ENCODE measurements around the gene TUBD1. TPM values are rescaled to one million over a fixed set of nuclear protein-coding genes. Genes with fewer than 3 reads are reported as not detected.
"Not testable (repeated sequence)": the region's sequence is repeated elsewhere in the genome, so short reads cannot be mapped to it uniquely, and the experiment has no call there.

Gene TUBD1
- total RNA-seq, 2 experiments from 2014 or later: 16.5 to 21.1 TPM

DNA sequence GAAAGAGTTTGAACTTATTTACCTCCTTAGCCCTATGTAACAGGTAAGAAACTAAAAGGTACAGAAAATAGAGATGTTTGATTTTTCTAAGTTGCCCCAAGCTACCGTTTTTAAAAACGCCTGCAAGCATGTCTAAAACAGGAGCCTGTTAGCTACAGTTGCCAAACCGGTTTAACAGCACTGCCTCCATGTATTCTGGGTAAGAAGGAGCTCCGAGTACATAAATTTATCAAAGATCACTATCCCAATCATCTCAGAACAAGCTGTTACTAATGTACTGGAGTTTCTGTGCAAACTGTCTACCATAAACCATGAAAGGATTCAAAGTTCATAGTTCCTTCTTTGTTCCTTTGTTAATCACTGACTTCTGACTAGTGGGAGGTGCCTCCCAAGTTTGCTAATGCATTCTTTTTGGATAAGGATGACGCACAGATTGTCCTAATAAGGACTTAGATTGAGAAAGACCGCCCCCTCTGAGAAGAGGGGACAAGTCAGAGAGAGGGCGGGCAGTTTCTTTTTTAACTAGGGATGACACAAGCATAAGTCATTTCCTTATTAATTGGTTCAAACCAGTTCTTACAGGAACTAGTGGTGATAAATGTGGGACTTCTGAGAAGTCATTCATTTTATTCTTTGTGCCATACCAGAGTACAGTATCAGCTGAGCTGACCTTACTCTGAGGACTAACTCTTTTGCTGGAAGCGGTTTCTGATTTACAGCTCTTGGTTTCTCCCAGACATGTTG is 55.3 kb downstream of the TUBD1 start:
- Mint-ChIP-seq H3K36me3 (peaks cover 40% of the 10 kb centered on the region), H3K4me1 (peaks cover 33% of the 10 kb centered on the region), H3K27me3 (no peaks in the 10 kb centered on the region), H3K9me3 (no peaks in the 10 kb centered on the region), H3K27ac (peak overlapping the region; percentile 94), H3K4me3 (peak overlapping the region; percentile 90)
- POLR2A ChIA-PET: interaction anchor here (0.6 to 9.2 kb wide), 24 partner anchors 9 to 1498 kb away, joined by 3 to 189 read pairs (median 4); partner anchors contain the start of genes PRR11, RNFT1, RPS6KB1 and SKA2
- ATAC-seq (ENCODE audit: low read depth) (peak; percentile 93), DNase-seq (no peak)

DNA sequence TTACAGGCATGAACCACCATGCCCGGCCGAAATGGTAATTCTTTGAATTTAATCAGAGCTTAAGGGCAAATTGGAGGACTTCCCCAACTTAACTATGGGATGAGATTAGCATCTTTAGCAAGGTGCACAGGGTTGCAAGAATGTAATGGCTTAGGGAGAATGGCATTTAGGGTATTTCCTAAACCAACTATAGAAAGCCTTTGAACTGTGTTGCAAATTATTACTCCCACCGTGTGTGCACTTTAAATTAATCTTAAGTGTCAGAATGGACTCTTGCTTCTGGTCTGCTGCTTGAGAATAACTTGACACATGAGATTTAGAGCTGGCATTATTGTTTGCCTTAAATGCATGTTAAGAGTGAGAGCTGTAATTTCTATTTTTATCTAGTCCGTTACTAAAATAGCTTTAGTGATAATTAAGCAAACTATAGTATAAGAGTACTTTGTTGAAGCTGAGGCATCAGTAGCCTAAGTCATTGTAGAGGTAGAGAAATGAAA is 59.8 kb downstream of the TUBD1 start:
- POLR2A ChIA-PET: interaction anchor here (0.5 to 8.9 kb wide), 3 partner anchors 11 to 46 kb away, joined by 4 to 102 read pairs (median 6); no protein-coding TSS in a partner anchor
- Mint-ChIP-seq H3K4me1 (peaks cover 57% of the 10 kb centered on the region), H3K27me3 (no peaks in the 10 kb centered on the region), H3K9me3 (no peaks in the 10 kb centered on the region), H3K36me3 (peaks cover 1% of the 10 kb centered on the region), H3K4me3 (no peak overlapping the region), H3K27ac (peak overlapping the region; percentile 45)
- DNase-seq: no peak
- no peak for ATAC-seq (ENCODE audit: low read depth)

DNA sequence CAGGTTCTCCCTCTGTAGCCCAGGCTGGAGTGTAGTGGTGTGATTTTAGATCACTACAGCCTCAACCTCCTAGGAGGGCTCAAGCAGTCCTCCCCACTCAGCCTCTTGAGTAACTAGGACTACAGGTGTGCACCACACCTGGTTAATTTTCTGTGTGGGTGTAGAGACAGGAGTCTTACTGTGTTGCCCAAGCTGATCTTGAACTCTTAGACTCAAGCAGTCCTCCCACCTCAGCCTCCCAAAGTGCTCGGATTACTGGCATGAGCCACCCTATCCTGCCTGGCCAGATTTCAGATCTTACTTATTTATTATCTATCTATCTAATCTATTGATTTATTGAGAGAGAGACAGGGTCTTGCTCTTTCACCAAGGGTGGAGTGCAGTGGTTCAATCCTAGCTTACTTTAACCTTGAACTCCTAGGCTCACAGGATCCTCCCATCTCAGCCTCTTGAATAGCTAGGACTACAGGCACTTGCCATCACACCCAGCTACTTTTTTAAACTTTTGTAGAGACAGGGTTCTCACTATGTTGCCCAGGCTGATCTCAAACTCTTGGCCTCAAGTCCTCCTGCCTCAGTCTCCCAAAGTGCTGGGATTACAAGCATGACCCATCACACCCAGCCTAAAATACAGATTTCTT is 61.8 kb downstream of the TUBD1 start:
- POLR2A ChIA-PET: interaction anchor here (1.4 to 8.9 kb wide), 3 partner anchors 9 to 44 kb away, joined by 6 to 158 read pairs (median 102); no protein-coding TSS in a partner anchor
- H3K27ac Mint-ChIP-seq: peak overlapping the region; percentile 96
- DNase-seq (no peak), ATAC-seq (ENCODE audit: low read depth) (no peak)
- peaks cover 61% of the 10 kb centered on the region for H3K4me1 Mint-ChIP-seq
- peak overlapping the region; percentile 51 for H3K4me3 Mint-ChIP-seq
- no peaks in the 10 kb centered on the region for H3K9me3 Mint-ChIP-seq
- H3K36me3 Mint-ChIP-seq: peaks cover 3% of the 10 kb centered on the region
- H3K27me3 Mint-ChIP-seq: no peaks in the 10 kb centered on the region

DNA sequence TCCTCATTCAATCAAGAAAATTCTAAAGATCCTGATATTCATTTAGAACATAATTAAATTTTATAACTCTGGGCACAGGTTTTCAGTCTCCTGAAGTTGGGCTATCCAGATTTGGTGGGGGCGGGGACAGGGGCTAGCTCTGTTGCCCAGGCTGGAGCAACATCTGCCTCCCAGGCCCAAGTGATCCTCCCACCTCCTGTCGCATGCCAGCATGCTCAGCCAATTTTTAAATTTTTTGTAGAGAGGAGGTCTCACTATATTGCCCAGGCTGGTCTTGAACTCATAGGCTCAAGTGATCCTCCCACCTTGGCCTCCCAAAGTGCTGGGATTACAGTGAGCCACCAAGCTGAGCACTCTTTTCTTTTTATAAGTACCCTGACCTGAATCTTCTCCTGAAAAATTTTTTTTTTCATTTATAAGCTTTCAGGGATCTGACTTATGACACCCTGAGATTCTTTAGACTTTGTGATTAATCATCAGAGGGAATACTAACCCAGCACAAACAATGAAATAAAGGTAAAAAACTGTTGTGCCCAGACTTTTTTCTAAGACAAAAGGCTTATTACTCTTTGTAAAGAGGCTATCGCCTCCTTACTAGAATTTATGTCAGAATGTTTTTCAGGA is 62.6 kb downstream of the TUBD1 start:
- ATAC-seq (ENCODE audit: low read depth): no peak
- H3K27ac Mint-ChIP-seq: peak overlapping the region; percentile 96
- H3K4me3 Mint-ChIP-seq: peak overlapping the region; percentile 82
- no peak for DNase-seq
- no peaks in the 10 kb centered on the region for H3K9me3 Mint-ChIP-seq
- POLR2A ChIA-PET: interaction anchor here (1.0 to 8.9 kb wide), 3 partner anchors 9 to 76 kb away, joined by 3 to 158 read pairs (median 102); no protein-coding TSS in a partner anchor
- H3K27me3 Mint-ChIP-seq: no peaks in the 10 kb centered on the region
- H3K36me3 Mint-ChIP-seq: peaks cover 5% of the 10 kb centered on the region
- peaks cover 66% of the 10 kb centered on the region for H3K4me1 Mint-ChIP-seq

DNA sequence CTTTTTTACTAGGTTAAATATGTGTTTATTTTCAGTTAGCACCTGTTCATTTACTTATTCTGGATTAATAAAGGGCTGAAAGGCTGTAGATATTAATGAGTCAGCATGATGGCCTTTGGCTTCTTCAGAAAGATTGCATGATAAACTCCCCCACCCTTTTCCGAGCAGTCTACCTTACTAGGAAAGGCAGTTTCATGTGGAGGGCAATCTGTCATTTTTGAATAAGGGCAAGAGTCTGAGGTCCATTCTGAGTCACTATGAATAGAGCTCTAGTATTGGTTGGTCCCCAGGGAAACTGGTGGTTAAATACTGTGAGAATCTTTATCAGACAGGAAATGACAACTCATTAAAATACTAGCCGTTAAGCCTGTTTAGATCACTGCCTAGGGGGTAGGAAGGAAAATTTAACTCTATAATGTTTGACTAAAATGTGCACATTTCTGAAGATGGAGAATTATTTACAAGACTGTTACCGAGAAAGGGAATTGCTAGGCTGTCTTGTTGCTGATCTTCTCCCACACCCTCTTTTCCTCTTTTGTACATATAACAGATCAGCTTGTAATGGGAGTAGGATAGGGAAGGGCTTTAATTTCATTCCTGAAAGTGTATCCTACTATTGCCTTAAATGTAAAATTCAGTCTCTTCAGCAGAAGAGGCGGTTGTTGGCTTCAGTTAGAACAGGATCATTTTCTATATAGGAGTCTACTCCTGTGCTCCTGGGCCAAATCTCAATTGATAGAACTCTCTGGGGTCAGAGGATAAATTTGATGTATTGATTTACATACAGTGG is 63.3 kb downstream of the TUBD1 start:
- Mint-ChIP-seq H3K4me1 (peaks cover 66% of the 10 kb centered on the region), H3K36me3 (peaks cover 5% of the 10 kb centered on the region), H3K27ac (peak overlapping the region; percentile 96), H3K27me3 (no peaks in the 10 kb centered on the region), H3K4me3 (peak overlapping the region; percentile 82), H3K9me3 (no peaks in the 10 kb centered on the region)
- ATAC-seq (ENCODE audit: low read depth): peak; percentile 88
- DNase-seq: no peak
- POLR2A ChIA-PET: interaction anchor here (0.5 to 8.9 kb wide), 6 partner anchors 10 to 76 kb away, joined by 3 to 158 read pairs (median 4); no protein-coding TSS in a partner anchor

DNA sequence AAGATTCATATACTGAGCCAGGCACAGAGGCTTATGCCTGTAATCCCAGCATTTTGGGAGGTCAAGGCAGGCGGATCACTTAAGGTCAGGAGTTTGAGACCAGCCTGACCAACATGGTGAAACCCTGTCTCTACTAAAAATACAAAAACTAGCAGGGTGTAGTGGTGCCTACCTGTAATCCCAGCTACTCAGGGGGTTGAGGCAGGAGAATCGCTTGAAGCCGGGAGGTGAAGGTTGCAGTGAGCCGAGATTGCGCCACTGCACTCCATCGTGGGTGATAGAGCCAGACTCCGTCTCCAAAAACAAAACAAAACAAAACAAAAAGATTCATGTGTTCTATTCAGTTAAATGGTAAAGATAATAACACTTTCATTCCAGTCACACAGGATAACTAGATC is 63.9 kb downstream of the TUBD1 start:
- POLR2A ChIA-PET: interaction anchor here (0.5 to 8.9 kb wide), 6 partner anchors 11 to 187 kb away, joined by 3 to 158 read pairs (median 5); no protein-coding TSS in a partner anchor
- H3K4me1 Mint-ChIP-seq: peaks cover 66% of the 10 kb centered on the region

DNA sequence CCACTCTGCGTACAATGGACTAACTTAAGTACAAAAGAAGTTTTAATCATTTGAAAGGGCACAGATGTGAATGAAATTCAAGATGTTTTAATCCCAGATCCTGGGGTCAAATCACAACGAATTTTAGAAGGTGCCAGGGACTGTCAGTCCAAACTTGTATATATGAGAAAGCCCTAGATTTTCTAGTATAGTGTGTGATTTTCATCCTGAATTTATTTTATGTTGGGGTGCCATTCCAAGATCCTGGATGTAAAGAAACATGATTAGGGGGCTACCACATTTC is 64.3 kb downstream of the TUBD1 start:
- ATAC-seq (ENCODE audit: low read depth): no peak
- Mint-ChIP-seq H3K4me1 (peaks cover 66% of the 10 kb centered on the region), H3K36me3 (peaks cover 5% of the 10 kb centered on the region), H3K4me3 (peak overlapping the region; percentile 82), H3K27ac (peak overlapping the region; percentile 96), H3K27me3 (no peaks in the 10 kb centered on the region), H3K9me3 (no peaks in the 10 kb centered on the region)
- POLR2A ChIA-PET: interaction anchor here (0.5 to 8.9 kb wide), 5 partner anchors 11 to 187 kb away, joined by 3 to 158 read pairs (median 6); no protein-coding TSS in a partner anchor
- DNase-seq: no peak

More for the DNA sequence above, 63.9 kb downstream of the TUBD1 start:
- ATAC-seq (ENCODE audit: low read depth); H3K36me3 Mint-ChIP-seq; H3K27me3 Mint-ChIP-seq; DNase-seq; H3K9me3 Mint-ChIP-seq: not testable (repeated sequence)
- Mint-ChIP-seq H3K27ac (peak overlapping the region; percentile 96), H3K4me3 (peak overlapping the region; percentile 82)

DNA sequence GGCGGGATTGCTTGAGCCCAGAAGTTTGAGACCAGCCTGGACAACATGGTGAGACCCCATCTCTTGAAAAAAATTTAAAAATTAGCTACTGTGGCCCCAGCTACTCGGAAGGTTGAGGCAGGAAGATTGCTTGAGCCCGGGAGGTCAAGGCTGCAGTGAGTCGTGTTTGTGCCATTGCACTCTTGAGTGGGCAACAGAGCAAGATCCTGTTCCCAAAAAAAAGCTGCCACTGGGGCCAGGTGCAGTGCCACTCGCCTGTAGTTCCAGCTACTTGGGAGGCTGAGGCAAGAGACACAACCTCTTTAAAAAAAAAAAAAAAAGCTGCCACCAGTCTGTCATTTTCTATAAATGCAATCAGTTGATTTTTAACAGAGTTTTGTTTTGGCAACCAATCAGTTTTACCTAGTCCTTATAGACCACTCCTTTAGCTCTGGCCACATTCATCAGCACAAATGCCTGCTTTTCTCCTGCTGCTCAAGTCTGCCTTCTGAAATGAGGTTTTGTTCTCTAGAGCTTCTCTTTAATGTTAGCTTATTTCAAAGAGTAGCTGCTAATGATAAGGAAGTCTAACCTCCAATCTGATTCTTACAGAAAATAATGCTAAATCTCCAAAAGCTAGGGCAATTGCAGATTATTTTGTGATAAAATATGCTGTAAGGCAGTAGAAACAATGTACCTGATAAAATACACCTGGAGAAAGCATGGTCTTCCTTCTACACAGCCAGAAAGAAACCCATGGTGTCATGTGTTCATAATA is 64.8 kb downstream of the TUBD1 start:
- no peak for ATAC-seq (ENCODE audit: low read depth)
- peaks cover 3% of the 10 kb centered on the region for H3K36me3 Mint-ChIP-seq
- peak overlapping the region; percentile 96 for H3K27ac Mint-ChIP-seq
- H3K27me3 Mint-ChIP-seq: no peaks in the 10 kb centered on the region
- H3K4me1 Mint-ChIP-seq: peaks cover 62% of the 10 kb centered on the region
- no peak for DNase-seq
- no peaks in the 10 kb centered on the region for H3K9me3 Mint-ChIP-seq
- POLR2A ChIA-PET: interaction anchor here (0.5 to 8.9 kb wide), 8 partner anchors 12 to 208 kb away, joined by 3 to 158 read pairs (median 3); partner anchors contain the start of genes CLTC, PTRH2 and VMP1
- H3K4me3 Mint-ChIP-seq: peak overlapping the region; percentile 82

DNA sequence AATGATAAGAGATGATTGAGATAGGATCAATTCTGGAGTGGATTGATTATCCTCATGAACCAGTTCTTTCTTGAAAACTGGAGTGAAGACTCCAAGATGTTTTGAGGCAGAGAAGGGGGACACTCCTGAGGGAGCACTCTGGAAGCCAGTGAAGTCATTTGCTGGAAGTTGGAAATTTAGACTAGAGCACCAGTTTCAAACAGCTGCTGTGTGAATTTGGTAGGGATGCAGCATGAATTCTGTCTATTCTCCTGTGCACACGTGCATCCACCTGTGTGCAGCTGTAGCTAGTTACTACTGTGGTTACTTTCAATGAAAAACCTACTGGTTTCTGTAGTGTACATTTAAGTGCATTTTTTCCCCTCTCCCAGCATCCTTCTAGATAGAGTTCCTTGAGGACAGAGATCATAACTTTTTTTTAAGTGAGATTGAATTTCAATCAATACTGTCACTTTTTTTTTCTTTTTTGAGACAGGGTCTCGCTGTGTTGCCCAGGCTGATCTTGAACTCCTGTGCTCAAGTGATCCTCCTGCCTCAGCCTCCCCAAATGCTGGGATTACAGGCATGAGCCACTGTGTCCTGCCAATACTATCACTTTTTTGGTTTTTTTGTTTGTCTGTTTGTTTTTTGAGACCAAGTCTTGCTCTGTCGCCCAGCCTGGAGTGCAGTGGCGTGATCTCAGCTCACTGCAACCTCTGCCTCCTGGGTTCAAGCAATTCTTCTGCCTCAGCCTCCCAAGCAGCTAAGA is 65.9 kb downstream of the TUBD1 start:
- DNase-seq (no peak), ATAC-seq (ENCODE audit: low read depth) (no peak)
- H3K4me1 Mint-ChIP-seq: peaks cover 58% of the 10 kb centered on the region
- H3K9me3 Mint-ChIP-seq: no peaks in the 10 kb centered on the region
- H3K27ac Mint-ChIP-seq: peak overlapping the region; percentile 96
- peak overlapping the region; percentile 64 for H3K4me3 Mint-ChIP-seq
- no peaks in the 10 kb centered on the region for H3K27me3 Mint-ChIP-seq
- peaks cover 10% of the 10 kb centered on the region for H3K36me3 Mint-ChIP-seq
- POLR2A ChIA-PET: interaction anchor here (0.8 to 8.9 kb wide), 3 partner anchors 13 to 66 kb away, joined by 3 to 158 read pairs (median 102); no protein-coding TSS in a partner anchor

DNA sequence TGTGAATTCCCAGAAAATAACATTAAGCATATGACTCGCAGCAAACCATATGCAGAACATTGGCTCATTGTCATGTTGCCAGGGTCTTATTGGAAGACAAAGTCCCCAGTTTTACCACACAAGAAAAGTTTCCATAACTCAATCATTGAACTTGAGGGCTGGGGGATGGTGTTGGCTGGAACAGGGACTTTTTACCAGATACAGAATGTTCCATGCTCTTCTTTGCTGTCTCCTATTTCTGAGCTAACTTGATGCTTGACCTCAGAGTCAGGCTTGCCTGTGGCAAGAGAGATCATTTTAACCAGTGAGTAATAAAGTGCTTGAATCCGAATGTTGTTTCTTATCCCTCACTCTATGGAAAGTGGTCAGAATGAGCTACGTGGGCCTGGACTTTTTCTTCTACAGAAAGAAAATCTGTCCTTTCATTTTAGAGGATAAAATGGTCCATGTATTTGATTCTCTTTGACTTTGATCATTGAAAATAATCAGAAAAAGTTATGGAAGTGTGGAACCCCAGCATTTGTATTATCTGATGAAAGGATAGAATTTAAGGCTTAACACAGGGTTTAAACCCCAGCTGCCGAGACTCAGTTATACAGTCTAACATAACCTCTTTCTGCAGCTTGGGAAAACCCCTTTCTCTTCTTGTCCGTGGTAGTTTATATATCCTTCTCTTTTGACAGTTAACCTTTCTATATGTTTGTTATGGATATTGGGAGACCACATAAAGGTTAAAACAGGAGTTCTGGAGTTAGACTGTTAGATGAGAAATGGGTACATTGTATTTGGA is 67.0 kb downstream of the TUBD1 start:
- Mint-ChIP-seq H3K4me1 (peaks cover 52% of the 10 kb centered on the region), H3K4me3 (peak overlapping the region; percentile 64), H3K9me3 (no peaks in the 10 kb centered on the region), H3K36me3 (peaks cover 10% of the 10 kb centered on the region), H3K27me3 (no peaks in the 10 kb centered on the region), H3K27ac (peak overlapping the region; percentile 96)
- no peak for DNase-seq
- no peak for ATAC-seq (ENCODE audit: low read depth)
- POLR2A ChIA-PET: interaction anchor here (1.0 to 8.9 kb wide), 3 partner anchors 14 to 39 kb away, joined by 3 to 158 read pairs (median 102); no protein-coding TSS in a partner anchor

DNA sequence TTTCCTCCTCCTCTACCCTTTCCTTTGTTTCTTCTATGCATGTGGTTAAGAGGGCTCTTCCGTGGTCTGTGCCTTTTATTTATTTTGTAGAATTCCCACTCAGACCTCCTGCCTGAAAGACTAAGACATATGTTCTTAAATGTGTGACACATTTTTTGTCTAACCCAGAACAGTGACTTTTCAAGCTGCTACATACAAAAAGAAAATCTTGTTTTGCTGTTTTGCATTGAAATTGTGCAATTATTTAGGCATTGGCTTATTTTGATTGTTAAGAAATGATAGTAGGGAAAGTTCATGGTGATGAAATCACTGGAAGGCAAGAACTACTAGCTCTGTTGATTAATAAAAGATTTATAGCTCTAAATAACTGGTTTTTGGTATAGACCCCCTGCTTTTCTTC is 76.8 kb downstream of the TUBD1 start:
- Mint-ChIP-seq H3K36me3 (peaks cover 30% of the 10 kb centered on the region), H3K4me3 (no peak overlapping the region), H3K4me1 (peaks cover 28% of the 10 kb centered on the region), H3K9me3 (no peaks in the 10 kb centered on the region), H3K27me3 (no peaks in the 10 kb centered on the region), H3K27ac (no peak overlapping the region)
- POLR2A ChIA-PET: interaction anchor here (0.6 kb wide), 1 partner anchor 16 kb away, joined by 9 read pairs; no protein-coding TSS in a partner anchor
- no peak for DNase-seq
- no peak for ATAC-seq (ENCODE audit: low read depth)
